Measurements from ENCODE around the gene RCBTB1. TPM values are rescaled to one million over a fixed set of nuclear protein-coding genes. Genes with fewer than 3 reads are reported as not detected.

RCBTB1 gene
- polyA plus RNA-seq, 1 donor (not counting 4 experiments of a cell fraction or from before 2014, with no cell fraction given), result 26.9 TPM

- Histone ChIP-seq H3K4me2 (ENCODE audit: control insufficient read depth, extremely low read depth, insufficient read depth, low read depth, low read length) (no peak overlapping the region), H3K36me3 (ENCODE audit: control insufficient read depth in 2 of 2, extremely low read depth in 1 of 2, insufficient read depth in 2 of 2, low read length in 2 of 2) (peaks cover 0 to 3% of the 10 kb centered on the region in 2 experiments), H2AFZ (ENCODE audit: control insufficient read depth, low read length) (no peak overlapping the region), H3K79me2 (ENCODE audit: control insufficient read depth, insufficient read depth, low read length) (no peaks in the 10 kb centered on the region), H3K27me3 (ENCODE audit: control insufficient read depth, extremely low read depth, insufficient read depth, low read length) (no peaks in the 10 kb centered on the region), H3K4me1 (ENCODE audit: control insufficient read depth, extremely low read depth, insufficient read depth, low read length) (no peaks in the 10 kb centered on the region), H3K27ac (ENCODE audit: control insufficient read depth, insufficient read depth, low read length) (no peak overlapping the region), H3K9ac (ENCODE audit: control insufficient read depth, extremely low read depth, insufficient read depth, low read length) (no peak overlapping the region), H3K4me3 (ENCODE audit: control insufficient read depth in 2 of 3, extremely low read depth in 1 of 3, insufficient read depth in 2 of 3, low read depth in 1 of 3, low read length in 3 of 3) (no peak overlapping the region), H3K9me3 (ENCODE audit: control insufficient read depth, low read depth, low read length) (no peaks in the 10 kb centered on the region), H3K9me1 (ENCODE audit: control insufficient read depth, extremely low read depth, insufficient read depth, low read length) (no peaks in the 10 kb centered on the region), H4K20me1 (ENCODE audit: control insufficient read depth, extremely low read depth, insufficient read depth, low read length) (no peaks in the 10 kb centered on the region)
- no peak for DNase-seq (ENCODE audit: low read depth, low spot score)
- no peak for FAIRE-seq
- dilution Hi-C loops (cut with MboI; ENCODE audit: extremely low pct_ligation_motif_present, low sequenced_read_pairs), result no loop called here
- TF ChIP-seq CTCF (optimal IDR thresholded peaks at IDR 0.05 in 1 of 3, IDR thresholded peaks at IDR 0.05 in 1 of 3, conservative IDR thresholded peaks at IDR 0.05 in 1 of 3; ENCODE audit: extremely low read depth in 1 of 3, insufficient read depth in 2 of 3, low read length in 3 of 3) (no peak), EZH2 (IDR thresholded peaks at IDR 0.05; ENCODE audit: low read length) (no peak)
Observed at GRCh38 chr13:49521224-49521623, 64.1 kb downstream of the RCBTB1 start.

GRCh38 chr13:49517461-49517860 is 67.9 kb downstream of the RCBTB1 start:
- TF ChIP-seq EZH2 (IDR thresholded peaks at IDR 0.05; ENCODE audit: low read length) (no peak), CTCF (optimal IDR thresholded peaks at IDR 0.05 in 1 of 3, IDR thresholded peaks at IDR 0.05 in 1 of 3, conservative IDR thresholded peaks at IDR 0.05 in 1 of 3; ENCODE audit: extremely low read depth in 1 of 3, insufficient read depth in 2 of 3, low read length in 3 of 3) (no peak)
- no peak overlapping the region for H3K27ac ChIP-seq (ENCODE audit: control insufficient read depth, insufficient read depth, low read length)
- H3K9me1 ChIP-seq (ENCODE audit: control insufficient read depth, extremely low read depth, insufficient read depth, low read length), result no peaks in the 10 kb centered on the region
- H3K79me2 ChIP-seq (ENCODE audit: control insufficient read depth, insufficient read depth, low read length), result no peaks in the 10 kb centered on the region
- no peaks in the 10 kb centered on the region for H3K9me3 ChIP-seq (ENCODE audit: control insufficient read depth, low read depth, low read length)
- dilution Hi-C loops (cut with MboI; ENCODE audit: extremely low pct_ligation_motif_present, low sequenced_read_pairs), result no loop called here
- H4K20me1 ChIP-seq (ENCODE audit: control insufficient read depth, extremely low read depth, insufficient read depth, low read length), result no peaks in the 10 kb centered on the region
- no peak overlapping the region for H3K4me3 ChIP-seq (ENCODE audit: control insufficient read depth in 2 of 3, extremely low read depth in 1 of 3, insufficient read depth in 2 of 3, low read depth in 1 of 3, low read length in 3 of 3)
- H2AFZ ChIP-seq (ENCODE audit: control insufficient read depth, low read length), result no peak overlapping the region
- H3K27me3 ChIP-seq (ENCODE audit: control insufficient read depth, extremely low read depth, insufficient read depth, low read length), result no peaks in the 10 kb centered on the region
- H3K9ac ChIP-seq (ENCODE audit: control insufficient read depth, extremely low read depth, insufficient read depth, low read length), result no peak overlapping the region
- FAIRE-seq (no peak), DNase-seq (ENCODE audit: low read depth, low spot score) (no peak)
- no peaks in the 10 kb centered on the region for H3K4me1 ChIP-seq (ENCODE audit: control insufficient read depth, extremely low read depth, insufficient read depth, low read length)
- no peak overlapping the region for H3K4me2 ChIP-seq (ENCODE audit: control insufficient read depth, extremely low read depth, insufficient read depth, low read depth, low read length)
- peaks cover 4 to 9% of the 10 kb centered on the region in 2 experiments for H3K36me3 ChIP-seq (ENCODE audit: control insufficient read depth in 2 of 2, extremely low read depth in 1 of 2, insufficient read depth in 2 of 2, low read length in 2 of 2)

Data from keratinocyte (primary cell).